UCSD-AML1 (cell line): Measurements from ENCODE around the gene DYNLT4.
"Not testable (repeated sequence)": the region's sequence is repeated elsewhere in the genome, so short reads cannot be mapped to it uniquely, and the experiment has no call there.

Source experiments
- DNase-seq: peaks from one replicate; lab custom pipeline; 2025; ENCODE audit not compliant: unreplicated experiment; lab: John Stamatoyannopoulos, UW

The DYNLT4 gene

DNA sequence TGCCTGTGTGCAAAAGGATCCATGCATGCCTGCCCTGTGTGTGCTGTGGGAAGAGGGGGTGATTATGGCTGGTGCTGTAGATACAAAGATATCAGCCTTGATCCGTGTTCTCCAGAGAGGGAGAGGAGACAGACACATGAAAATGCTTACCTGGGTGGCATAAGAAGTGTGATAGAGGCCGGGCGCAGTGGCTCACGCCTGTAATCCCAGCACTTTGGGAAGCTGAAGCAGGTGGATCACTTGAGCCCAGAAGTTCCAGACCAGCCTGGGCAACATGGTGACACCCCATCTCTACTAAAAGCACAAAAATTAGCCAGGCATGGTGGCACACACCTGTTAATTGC is 3.6 kb upstream of the DYNLT4 start:
- not testable (repeated sequence) for DNase-seq

DNA sequence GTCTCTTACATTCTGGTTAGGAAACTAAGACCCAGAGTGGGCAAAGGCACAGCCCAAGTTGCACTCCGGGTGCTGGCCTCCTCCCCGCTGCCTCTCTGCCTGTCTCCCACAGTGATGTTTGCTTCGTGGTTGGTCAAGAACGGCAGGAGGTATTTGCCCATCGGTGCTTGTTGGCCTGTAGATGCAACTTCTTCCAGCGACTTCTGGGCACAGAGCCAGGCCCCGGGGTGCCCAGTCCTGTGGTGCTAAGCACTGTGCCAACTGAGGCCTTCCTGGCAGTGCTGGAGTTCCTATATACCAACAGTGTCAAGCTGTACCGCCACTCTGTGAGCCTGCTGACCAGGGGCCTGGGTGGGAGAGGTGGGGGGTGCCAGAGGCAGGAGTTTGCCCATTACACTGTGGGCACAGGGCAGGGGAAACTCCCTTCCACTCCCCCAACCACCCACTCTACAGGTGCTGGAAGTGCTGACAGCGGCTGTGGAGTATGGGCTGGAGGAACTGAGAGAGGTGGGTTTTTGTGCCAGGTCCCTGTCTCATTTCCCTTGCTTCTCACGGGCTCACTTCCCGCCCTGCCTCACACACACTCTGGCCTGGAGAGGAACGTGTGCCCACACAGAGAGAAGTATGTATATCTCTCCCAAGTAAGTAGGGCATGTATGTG is 3.1 kb upstream of the DYNLT4 start:
- DNase-seq = no peak

DNA sequence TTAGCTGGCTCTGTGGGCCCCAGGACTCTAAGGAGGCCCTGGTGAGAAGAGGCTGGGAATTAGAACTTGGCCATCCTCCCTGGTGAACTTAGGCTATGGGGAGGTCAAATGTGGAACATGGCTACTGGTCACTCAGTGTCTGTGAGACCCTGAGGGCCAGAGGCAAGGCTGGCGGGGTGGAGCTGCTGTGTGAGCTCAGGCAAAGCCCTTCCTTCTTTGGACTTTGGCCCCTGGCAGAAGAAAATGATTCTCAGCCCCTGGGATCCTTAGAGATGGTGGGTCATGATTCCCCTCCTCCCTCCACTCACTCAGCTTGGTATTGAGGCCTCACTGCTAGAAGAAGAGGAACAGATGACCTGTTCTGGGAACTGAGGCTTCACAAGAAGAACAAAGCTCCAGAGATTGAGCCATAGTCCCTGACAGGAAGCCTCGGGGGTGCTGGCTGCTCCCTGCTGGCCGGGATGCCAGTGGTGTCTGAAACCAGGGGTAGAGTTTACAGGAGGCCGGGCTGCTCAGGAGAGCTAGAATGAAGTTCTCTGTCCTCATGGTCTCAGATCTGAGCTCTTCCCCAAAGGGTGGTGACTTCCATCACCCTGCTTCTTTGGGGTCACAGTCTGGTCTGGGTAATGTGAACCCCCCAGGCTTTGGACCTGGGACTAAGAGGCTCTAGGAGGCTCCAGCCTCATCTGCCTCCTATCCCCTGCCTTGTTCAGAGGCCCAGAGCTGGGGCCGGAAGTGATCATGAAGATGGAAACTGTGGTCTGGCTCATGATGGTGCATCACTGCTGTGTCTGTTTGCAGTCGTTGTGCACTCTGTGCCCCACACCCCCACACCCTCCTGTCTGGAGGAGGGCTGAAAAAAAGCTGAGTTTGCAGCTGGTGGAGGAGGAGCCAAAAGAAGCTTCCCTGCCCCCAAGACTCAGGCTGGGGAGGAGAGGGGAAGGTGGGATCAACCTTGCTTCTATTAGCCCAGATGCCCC is 2.1 kb upstream of the DYNLT4 start:
- peak; percentile 76 for DNase-seq

DNA sequence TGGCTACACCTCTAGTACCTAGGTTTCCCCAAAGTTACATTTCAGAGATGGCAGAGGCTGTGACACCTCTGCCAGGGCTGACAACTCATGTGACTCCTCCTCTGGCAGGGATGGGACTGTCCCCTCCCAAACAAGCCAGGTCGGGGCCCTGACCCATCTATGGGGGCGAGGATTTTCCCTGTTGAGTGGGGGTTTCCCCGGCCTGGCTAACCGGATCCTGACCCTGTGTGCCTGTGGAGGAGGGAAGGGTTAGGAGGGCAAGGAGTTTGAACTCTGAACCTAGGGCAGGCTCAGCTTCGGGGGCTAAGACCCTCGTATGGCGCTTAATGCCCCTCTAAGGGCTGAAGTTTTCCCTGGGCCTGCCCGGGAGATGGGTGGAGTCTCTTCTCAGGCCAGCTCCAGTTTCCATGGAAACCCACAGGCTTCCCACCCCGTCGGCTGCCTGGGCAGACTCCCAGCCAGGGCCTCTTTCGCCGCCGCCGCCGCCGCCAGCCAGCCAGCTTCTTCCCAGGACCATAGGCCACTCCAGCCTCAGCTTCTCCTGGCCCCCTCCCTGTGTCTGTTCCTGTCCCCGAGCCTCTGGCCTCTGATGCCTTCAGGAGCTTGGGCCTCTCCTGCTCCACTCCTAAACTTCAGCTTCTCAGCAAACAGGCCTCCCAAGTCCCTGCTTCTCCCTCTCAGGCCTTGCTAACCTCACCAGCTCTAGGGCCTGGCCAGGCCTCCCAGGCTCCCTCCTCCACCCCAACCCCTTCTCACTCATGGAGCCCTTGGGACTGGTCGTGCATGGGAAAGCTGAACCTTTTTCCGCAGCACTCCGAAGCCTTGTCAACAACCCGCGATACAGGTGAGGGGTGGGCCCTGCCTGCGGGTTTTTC is 1.1 kb upstream of the DYNLT4 start, which contains the start of gene BTBD19:
BTBD19 (plus strand) TSS at position 461 of the 875 bp plus-strand sequence; CDS start at position 759, 298 bp downstream.
- DNase-seq = peak; percentile 69

DNA sequence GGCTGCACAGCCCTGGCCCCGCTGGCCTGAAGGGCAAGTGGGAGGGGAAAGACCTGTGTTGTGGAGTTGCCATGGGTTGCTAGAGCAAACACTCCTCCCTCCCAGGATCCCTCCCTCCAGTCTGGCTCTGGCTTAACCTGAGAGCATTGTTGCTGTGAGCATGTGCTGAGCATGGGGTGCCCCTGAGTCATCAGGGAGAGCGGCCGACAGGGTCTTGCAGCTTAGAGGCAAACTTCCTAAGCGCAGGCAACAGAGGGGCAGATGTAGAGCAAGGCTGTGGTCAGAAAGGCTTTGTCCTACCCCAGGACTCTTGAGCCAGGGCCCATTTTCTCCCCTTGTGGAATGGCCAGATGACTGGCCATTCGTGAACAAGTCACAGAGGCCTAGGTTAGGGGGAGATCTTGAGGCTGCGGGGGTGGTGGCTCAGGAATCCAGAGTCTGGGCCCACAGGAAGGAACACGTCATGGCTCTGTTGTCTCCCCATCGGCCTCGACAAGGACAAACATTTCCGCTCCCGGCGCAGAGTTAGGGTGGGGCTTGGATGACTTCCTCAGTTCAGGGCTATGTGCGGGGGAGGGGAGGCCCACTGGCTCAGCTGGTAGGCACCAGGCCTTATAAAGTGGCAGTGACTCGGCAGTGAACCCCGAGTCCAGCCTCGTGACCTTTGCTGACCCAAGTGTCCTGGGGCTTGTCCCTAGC is 362 bp upstream of the DYNLT4 start:
- DNase-seq = peak; percentile 96

DNA sequence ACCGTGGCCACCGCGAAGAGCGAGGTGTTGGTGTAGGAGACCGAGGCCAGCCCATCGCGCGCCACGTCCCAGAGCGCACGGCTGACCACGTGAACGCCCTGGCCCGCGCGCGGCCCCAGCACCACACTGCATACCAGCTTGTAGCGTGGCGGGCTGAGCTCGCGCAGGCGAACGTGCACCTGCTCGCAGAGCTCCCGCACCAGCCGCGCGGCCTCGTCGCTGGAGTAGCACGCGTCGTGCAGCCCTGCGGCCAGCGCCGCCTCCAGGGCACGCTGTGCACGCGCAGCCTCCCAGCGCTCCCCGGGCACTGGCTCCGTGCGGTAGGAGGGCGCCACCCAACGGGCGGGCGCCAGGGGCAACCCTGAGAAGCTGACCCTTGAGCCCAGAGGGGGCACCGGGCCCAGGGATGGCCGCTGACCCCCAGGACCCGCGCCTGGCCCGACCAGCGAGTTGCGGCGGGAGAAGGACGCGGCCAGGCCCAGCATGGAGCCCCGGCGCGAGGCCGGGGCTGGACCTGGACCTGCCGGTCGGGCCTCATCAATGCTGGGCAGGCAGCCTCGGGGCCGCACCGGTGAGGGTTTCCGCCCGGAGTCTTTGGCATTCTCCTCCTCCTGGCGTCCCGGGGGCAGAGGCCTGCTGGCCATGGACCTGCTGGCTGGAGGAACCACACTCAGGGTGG is 987 bp downstream of the DYNLT4 start:
- DNase-seq = no peak

DNA sequence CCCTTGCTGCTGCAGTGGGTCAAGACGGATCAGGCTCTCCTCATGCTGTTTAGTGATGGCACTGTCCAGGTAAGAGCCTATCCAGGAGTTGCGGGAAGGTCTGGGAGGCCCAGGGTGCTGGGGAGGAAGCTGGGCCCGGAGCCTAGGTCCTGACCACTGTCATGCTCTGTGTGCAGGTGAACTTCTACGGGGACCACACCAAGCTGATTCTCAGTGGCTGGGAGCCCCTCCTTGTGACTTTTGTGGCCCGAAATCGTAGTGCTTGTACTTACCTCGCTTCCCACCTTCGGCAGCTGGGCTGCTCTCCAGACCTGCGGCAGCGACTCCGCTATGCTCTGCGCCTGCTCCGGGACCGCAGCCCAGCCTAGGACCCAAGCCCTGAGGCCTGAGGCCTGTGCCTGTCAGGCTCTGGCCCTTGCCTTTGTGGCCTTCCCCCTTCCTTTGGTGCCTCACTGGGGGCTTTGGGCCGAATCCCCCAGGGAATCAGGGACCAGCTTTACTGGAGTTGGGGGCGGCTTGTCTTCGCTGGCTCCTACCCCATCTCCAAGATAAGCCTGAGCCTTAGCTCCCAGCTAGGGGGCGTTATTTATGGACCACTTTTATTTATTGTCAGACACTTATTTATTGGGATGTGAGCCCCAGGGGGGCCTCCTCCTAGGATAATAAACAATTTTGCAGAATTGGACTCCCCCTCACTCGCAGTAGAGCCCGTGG is 1.7 kb downstream of the DYNLT4 start:
- no peak for DNase-seq

DNA sequence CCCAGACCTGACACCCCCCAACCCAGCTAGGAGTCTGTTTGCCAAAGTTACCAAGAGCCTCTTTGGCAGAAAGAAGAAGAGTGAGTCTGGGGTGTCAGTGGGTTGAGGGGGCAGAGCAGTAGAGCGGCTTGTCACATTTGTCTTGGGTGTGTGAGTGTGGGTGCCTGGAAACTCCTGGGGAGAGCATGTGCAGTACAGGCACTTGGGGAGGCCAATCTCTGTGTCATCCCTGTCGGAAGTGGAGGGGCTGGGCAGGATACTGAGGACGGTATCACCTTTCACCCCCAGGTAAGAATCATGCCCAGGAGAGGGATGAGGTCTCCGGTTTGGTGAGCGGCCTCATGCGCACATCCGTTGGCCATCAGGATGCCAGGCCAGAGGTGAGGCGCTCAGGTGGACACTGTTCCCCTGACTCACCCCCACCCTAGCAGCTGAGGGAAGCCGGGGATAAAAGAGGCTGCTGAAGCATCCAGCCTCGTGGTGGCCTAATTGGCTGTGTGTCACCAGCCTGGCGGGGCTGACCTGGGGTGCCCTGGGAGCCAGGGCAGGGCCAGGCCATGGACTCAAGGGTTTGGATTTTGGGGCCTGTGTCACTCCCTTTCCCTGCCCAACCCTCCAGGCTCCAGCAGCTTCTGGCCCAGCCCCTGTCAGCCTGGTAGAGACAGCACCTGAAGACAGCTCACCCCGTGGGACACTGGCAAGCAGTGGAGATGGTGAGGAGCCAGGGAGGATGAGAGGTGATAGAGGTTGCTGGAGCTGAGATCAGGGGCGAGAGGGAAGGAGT is 3.6 kb downstream of the DYNLT4 start:
- no peak for DNase-seq

DNA sequence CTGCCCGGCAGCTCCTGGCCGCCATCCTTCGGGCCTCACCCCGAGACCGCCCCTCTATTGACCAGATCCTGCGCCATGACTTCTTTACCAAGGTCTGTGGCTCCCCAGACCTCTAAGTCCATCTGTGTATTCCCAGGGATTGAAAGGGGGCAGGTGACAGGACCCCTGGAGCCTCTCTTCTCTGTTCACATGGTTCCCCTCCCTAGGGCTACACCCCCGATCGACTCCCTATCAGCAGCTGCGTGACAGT is 4.2 kb downstream of the DYNLT4 start:
- DNase-seq = no peak

DNA sequence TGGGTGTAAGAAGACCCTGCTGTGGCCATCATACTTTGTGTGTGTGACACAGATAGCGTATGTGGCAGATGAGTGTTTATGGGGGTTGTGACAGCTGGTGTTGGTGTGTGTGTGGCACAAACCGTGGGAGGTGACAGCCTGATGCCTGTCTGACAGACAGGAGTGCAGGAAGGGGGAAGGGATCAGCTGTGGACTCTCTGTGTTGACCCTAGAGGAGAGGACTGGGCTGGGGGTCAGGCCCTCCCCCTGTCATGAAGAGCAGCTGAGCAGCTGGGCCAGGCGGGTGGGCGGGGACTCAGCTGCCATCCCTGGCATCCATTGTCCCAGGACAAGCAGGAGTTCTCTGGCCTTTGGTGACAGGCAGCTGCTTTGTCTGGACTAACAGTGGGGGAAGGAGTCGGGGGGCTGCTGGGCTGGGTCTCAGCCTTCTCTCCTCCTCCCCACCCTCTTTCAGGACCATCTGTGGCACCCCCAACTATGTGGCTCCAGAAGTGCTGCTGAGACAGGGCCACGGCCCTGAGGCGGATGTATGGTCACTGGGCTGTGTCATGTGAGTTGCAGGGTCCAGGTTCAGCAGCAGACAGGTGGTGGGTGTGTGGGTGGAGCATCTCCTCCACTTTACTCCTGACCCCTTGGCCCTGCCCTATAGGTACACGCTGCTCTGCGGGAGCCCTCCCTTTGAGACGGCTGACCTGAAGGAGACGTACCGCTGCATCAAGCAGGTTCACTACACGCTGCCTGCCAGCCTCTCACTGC is 4.7 kb downstream of the DYNLT4 start:
- DNase-seq = no peak

DNA sequence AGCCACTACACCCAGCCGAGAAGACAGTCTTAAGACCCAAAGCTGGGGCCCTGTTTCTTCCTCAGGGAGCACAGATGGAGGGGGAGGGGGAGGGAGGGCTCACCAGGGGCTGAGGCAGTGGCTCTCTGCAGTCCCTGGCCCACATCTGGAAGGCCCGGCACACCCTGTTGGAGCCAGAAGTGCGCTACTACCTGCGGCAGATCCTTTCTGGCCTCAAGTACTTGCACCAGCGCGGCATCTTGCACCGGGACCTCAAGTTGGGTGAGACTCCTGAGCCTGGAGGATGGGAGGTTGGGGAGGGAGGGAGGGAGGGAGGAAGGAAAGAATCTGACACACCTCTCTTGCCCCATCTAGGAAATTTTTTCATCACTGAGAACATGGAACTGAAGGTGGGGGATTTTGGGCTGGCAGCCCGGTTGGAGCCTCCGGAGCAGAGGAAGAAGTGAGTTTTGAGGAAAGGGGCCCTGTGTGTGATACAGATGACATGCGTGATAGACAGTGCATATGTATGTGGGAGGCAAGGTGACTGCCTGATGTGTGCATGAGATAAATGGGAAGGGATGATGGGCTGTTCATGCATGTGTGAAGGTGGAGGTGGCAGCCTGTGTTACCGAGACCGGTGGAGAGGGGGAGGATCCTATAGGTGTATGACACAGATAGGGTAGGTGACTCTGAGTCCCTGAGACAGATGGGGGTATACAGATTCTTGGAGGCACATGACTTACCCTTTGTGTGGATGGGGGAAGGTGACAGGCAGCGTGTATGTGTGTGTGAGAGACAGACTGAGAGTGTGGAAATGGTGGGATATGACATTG is 5.5 kb downstream of the DYNLT4 start:
- no peak for DNase-seq

DNA sequence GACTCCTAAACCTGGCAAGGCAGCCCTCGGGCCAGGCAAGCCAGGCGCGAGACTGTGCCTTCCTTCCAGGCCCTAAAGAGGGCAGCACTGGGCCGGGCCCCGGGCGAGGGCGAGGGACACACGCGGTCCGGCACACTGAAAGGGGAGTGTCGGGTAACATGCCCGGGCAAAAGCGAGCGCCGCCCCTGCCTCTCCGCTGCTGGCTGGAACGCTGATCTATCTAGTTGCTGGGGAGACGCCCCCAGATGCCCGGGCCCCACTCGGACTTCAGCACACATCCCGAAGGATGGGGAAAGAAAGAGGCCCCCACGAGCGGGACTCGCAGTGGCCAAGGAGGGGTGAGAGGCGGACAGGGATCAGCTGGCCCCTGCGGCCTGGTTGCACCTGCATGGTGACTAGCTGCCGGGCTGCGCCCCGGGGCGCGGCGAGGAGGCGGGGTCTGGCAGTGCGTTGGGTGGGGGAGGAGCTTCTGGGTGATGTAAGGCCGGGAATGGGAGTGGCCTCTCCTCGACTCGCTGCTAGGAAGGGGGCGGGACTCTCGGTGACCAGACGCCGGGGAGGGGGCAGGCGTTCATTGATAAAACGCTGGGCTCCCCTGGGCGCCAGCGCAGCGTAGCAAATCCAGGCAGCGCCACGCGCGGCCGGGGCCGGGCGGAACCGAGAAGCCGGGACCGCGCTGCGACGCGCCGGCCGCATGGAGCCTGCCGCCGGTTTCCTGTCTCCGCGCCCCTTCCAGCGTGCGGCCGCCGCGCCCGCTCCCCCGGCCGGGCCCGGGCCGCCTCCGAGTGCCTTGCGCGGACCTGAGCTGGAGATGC is 7.2 kb downstream of the DYNLT4 start, which contains the start of gene PLK3:
PLK3 (plus strand) TSS at position 608 of the 815 bp plus-strand sequence; CDS start at position 695, 87 bp downstream.
- DNase-seq = peak; percentile 98

DNA sequence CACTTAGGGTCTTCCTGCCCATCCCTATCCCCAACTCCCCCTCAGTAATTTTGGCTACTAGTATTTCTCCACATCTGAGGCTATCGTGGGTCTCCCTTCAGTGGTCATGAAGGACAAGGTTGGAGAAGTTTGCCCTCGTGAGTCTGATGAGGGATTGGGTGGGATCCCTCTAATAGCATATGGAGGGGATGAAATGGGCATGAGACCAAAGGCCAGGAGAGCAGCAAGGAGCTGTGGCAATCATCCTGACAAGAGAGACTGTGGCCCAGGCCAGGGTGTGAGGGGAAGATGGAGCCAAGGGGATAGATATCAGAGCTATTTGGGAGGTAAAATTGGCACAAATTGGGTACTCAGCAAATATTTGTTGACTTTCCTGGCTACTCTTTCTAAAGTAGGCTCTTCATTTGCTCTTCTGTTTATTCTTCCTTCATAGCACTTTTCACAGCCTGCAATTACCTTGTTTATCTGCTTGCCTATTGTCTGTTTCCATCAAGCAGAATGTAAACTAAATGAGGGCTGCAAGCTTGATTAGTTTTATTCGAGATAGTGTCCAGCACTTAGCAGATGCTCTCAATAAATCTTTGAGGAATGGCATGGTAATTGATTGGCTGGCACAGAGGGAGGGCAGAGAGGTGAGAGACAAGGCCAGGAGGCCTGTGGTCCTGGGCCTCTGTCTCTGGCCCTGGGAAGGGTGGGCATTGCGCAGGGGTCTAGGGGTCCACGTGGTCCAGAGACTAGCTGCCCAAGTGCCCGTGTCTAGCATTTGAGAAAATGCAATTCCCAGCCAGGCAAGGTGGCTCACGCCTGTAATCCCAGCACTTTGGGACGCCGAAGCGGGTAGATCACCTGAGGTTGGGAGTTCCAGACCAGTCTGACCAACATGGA is 8.4 kb downstream of the DYNLT4 start:
- DNase-seq = no peak

DNA sequence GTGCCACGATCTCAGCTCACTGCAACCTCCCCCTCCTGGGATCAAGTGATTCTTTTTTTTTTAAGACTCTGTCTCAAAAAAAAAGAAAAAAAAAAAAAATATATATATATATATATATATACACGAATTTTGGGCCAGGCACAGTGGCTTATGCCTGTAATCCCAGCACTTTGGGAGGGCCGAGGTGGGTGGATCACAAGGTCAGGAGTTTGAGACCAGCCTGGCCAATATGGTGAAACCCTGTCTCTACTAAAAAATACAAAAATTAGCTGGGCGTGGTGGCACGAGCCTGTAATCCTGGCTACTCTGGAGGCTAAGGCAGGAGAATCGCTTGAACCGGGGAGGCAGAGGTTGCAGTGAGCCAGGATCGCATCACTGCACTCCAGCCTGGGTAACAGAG is 9.3 kb downstream of the DYNLT4 start:
- DNase-seq = not testable (repeated sequence)

DNA sequence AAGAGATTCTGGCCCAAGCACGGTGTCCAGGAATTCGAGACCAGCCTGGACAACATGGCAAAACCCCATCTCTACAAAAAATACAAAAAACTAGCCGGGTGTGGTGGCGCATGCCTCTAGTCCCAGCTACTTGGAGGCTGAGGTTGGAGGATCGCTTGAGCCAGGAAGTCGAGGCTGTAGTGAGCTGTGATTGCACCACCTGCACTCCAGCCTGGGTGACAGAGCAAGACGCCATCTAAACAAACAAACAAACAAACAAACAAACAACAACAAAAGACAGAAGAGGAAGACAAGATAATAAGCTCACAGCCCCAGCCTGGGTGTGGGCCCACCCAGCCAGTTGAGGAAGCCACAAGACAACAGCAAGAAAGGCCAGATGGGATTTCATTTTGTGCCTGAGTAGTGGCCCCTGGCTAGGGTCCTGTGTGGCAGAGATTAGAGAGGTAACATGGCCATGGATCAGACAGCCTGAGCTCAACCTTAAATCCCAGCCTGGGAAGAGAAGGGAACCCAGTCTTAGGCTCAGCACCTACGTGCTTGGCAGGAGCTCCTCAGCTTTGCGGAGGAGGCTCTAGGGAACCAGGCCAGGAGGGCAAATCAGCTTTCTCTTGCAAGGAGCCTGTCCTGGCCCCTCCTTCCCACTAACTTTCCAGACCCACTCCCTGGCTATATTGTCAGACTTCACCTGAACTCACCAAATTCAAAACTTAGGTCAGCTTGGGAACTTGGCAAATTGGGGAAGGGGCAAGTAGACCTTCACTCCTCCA is 14.2 kb downstream of the DYNLT4 start:
- no peak for DNase-seq
